ENCODE data around the gene CCND1. TPM values are rescaled to one million over a fixed set of nuclear protein-coding genes. Genes with fewer than 3 reads are reported as not detected.
"Not testable (repeated sequence)": the region's sequence is repeated elsewhere in the genome, so short reads cannot be mapped to it uniquely, and the experiment has no call there.

The CCND1 gene
- total RNA-seq, 1 donor from 2014 or later, result 85.0 TPM

DNA sequence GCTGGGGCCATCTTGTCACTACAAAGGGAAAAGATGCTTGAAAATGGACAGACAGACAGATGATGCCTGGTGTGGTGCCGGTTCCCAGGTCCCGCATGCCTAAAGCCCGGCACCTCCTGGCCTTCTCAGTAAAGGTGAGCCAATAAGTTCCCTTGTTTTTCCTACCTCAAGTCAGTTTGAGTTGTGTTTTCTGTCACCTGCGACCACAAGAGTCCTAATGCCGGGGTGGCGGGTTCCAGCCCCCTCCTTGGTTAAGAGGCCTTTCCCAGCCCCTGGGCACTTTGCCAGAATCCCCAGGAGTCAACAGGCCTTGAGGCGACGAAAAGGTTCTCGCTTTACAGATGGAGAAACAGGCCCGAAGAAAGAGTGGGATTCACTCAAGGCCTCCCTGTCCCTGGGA is 53.8 kb downstream of the CCND1 start:
- Mint-ChIP-seq H3K27me3 (ENCODE audit: insufficient read depth, low read depth) (peaks cover 19% of the 10 kb centered on the region), H3K27ac (no peak overlapping the region), H3K36me3 (peaks cover 4% of the 10 kb centered on the region), H3K4me3 (no peak overlapping the region), H3K4me1 (peaks cover 17% of the 10 kb centered on the region), H3K9me3 (peaks cover 13% of the 10 kb centered on the region)
- Histone ChIP-seq H3K27me3 (no peaks in the 10 kb centered on the region), H3K36me3 (no peaks in the 10 kb centered on the region), H3K9ac (no peak overlapping the region), H3K27ac (no peak overlapping the region), H3K4me1 (peaks cover 8% of the 10 kb centered on the region), H3K4me2 (no peak overlapping the region), H2AFZ (replicated peaks) (no peak overlapping the region), H3F3A (ENCODE audit: low read depth) (peaks cover 9% of the 10 kb centered on the region), H3K79me2 (ENCODE audit: low read depth) (no peaks in the 10 kb centered on the region), H4K20me1 (ENCODE audit: low read depth) (peaks cover 6% of the 10 kb centered on the region), H3K4me3 (no peak overlapping the region), H3K9me3 (ENCODE audit: low read depth) (no peaks in the 10 kb centered on the region)
- no peak for DNase-seq (ENCODE audit: low spot score)
- TF ChIP-seq EZH2phosphoT487 (IDR thresholded peaks at IDR 0.05), result no peak
- TF ChIP-seq EZH2 (IDR thresholded peaks at IDR 0.05), result no peak
- TF ChIP-seq, protein P1, sequence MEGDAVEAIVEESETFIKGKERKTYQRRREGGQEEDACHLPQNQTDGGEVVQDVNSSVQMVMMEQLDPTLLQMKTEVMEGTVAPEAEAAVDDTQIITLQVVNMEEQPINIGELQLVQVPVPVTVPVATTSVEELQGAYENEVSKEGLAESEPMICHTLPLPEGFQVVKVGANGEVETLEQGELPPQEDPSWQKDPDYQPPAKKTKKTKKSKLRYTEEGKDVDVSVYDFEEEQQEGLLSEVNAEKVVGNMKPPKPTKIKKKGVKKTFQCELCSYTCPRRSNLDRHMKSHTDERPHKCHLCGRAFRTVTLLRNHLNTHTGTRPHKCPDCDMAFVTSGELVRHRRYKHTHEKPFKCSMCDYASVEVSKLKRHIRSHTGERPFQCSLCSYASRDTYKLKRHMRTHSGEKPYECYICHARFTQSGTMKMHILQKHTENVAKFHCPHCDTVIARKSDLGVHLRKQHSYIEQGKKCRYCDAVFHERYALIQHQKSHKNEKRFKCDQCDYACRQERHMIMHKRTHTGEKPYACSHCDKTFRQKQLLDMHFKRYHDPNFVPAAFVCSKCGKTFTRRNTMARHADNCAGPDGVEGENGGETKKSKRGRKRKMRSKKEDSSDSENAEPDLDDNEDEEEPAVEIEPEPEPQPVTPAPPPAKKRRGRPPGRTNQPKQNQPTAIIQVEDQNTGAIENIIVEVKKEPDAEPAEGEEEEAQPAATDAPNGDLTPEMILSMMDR (IDR thresholded peaks at IDR 0.05), result no peak

DNA sequence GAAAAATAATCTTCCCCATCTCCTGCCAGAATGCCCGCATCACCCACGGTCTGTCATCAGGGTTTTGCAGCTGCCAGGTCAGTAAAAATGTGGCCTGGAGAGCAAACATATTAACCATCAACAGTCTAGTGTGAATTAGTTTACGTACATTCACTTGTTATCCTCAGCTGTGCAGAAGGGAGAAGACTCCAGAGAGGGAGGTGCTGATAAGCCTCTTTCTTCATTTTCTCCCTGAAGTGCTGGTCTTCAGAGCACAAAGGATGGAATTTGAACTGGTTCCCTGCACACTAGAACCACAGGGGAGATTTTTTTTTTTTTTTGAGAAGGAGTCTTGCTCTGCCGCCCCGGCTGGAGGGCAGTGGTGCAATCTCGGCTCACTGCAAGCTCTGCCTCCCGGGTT is 54.6 kb downstream of the CCND1 start:
- Mint-ChIP-seq H3K4me3 (no peak overlapping the region), H3K36me3 (peaks cover 4% of the 10 kb centered on the region), H3K4me1 (peaks cover 21% of the 10 kb centered on the region), H3K27me3 (ENCODE audit: insufficient read depth, low read depth) (peaks cover 23% of the 10 kb centered on the region), H3K9me3 (peaks cover 13% of the 10 kb centered on the region), H3K27ac (no peak overlapping the region)
- Histone ChIP-seq H4K20me1 (ENCODE audit: low read depth) (peaks cover 6% of the 10 kb centered on the region), H3K27me3 (peaks cover under 1% of the 10 kb centered on the region), H3K4me3 (no peak overlapping the region), H3K79me2 (ENCODE audit: low read depth) (no peaks in the 10 kb centered on the region), H3K4me2 (no peak overlapping the region), H2AFZ (replicated peaks) (no peak overlapping the region), H3K9ac (no peak overlapping the region), H3K9me3 (ENCODE audit: low read depth) (no peaks in the 10 kb centered on the region), H3F3A (ENCODE audit: low read depth) (peaks cover 14% of the 10 kb centered on the region), H3K27ac (no peak overlapping the region), H3K36me3 (no peaks in the 10 kb centered on the region), H3K4me1 (peaks cover 14% of the 10 kb centered on the region)
- no peak for TF ChIP-seq EZH2phosphoT487 (IDR thresholded peaks at IDR 0.05)
- no peak for TF ChIP-seq EZH2 (IDR thresholded peaks at IDR 0.05)
- TF ChIP-seq, protein P1 (IDR thresholded peaks at IDR 0.05), result no peak
- no peak for DNase-seq (ENCODE audit: low spot score)

DNA sequence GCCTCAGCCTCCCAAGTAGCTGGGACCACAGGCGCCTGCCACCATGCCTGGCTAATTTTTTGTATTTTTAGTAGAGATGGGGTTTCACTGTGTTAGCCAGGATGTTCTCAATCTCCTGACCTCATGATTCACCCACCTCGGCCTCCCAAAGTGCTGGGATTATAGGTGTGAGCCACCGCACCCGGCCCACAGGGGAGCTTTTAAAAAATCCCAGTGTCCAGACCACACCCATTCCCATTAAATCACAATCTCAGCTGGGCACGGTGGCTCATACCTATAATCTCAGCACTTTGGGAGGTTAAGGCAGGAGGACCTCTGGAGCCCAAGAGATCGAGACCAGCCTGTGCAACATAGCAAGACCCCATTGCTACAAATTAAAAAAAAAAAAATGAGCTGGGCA is 55.0 kb downstream of the CCND1 start:
- not testable (repeated sequence) for H3K27ac Mint-ChIP-seq; H3K4me3 Mint-ChIP-seq; H2AFZ ChIP-seq (replicated peaks); H3K79me2 ChIP-seq (ENCODE audit: low read depth); H3K4me2 ChIP-seq; H3K36me3 Mint-ChIP-seq; H3K36me3 ChIP-seq; H4K20me1 ChIP-seq (ENCODE audit: low read depth); H3K9ac ChIP-seq; H3K4me3 ChIP-seq; H3K9me3 ChIP-seq (ENCODE audit: low read depth); H3K27ac ChIP-seq; DNase-seq (ENCODE audit: low spot score); H3K27me3 ChIP-seq
- peaks cover 10% of the 10 kb centered on the region for H3K9me3 Mint-ChIP-seq
- peaks cover 26% of the 10 kb centered on the region for H3K27me3 Mint-ChIP-seq (ENCODE audit: insufficient read depth, low read depth)
- H3F3A ChIP-seq (ENCODE audit: low read depth), result peaks cover 18% of the 10 kb centered on the region
- H3K4me1 ChIP-seq, result peaks cover 18% of the 10 kb centered on the region
- peaks cover 26% of the 10 kb centered on the region for H3K4me1 Mint-ChIP-seq

DNA sequence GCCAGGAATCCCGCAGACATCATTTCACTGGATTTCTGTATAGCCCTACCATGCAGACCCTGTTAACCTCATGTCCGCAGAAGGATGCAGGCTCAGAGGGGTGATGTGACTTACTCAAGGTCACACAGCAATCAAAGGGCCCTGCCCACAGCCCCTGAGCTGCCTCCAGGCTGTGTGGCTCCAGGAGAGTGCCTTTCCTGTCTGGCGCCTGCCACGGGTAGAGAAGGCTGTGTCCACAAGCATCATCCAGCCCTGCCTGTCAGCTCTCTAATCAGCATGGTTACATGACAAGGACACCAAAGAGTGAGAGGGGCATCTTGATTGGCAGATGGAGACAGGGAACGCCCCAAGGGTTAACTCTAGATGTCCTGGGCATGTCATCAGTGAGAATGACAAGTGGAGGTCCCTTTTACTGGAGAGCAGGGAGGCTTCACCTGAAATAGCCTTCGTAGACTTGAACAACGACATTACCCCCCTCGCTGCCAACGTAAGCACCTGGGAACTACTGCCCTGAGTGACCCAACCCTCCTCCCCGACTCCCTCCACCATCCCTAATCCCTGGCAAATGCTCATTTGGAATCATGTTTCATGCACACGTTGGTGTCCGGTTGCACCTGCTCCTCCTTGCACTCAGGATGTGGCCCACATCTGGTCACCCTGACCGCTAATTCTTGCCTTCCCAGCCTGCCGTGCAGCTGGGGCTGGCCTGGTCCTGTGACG is 56.0 kb downstream of the CCND1 start:
- H3K9me3 ChIP-seq (ENCODE audit: low read depth), result no peaks in the 10 kb centered on the region
- H3K79me2 ChIP-seq (ENCODE audit: low read depth), result no peaks in the 10 kb centered on the region
- peaks cover 2% of the 10 kb centered on the region for H3K36me3 Mint-ChIP-seq
- DNase-seq (ENCODE audit: low spot score), result peak; percentile 55
- H4K20me1 ChIP-seq (ENCODE audit: low read depth), result peaks cover 13% of the 10 kb centered on the region
- no peaks in the 10 kb centered on the region for H3K36me3 ChIP-seq
- H3F3A ChIP-seq (ENCODE audit: low read depth), result peaks cover 24% of the 10 kb centered on the region
- H3K4me3 ChIP-seq, result no peak overlapping the region
- H3K27ac Mint-ChIP-seq, result no peak overlapping the region
- H3K4me1 Mint-ChIP-seq, result peaks cover 27% of the 10 kb centered on the region
- H2AFZ ChIP-seq (replicated peaks), result no peak overlapping the region
- H3K27me3 Mint-ChIP-seq (ENCODE audit: insufficient read depth, low read depth), result peaks cover 26% of the 10 kb centered on the region
- no peak overlapping the region for H3K27ac ChIP-seq
- no peak overlapping the region for H3K4me2 ChIP-seq
- no peak overlapping the region for H3K4me3 Mint-ChIP-seq
- TF ChIP-seq EZH2 (IDR thresholded peaks at IDR 0.05), result no peak
- no peak overlapping the region for H3K9ac ChIP-seq
- peaks cover 7% of the 10 kb centered on the region for H3K9me3 Mint-ChIP-seq
- H3K27me3 ChIP-seq, result peaks cover 14% of the 10 kb centered on the region
- peaks cover 20% of the 10 kb centered on the region for H3K4me1 ChIP-seq

All from neural progenitor cell (in vitro differentiated cells).